ENCODE data around the gene MSI2. TPM values are rescaled to one million over a fixed set of nuclear protein-coding genes. Genes with fewer than 3 reads are reported as not detected.

Gene MSI2
- total RNA-seq, 1 donor: 23.2 TPM

GRCh38 chr17:57363998-57364643, 107.8 kb downstream of the MSI2 start:
- Histone ChIP-seq H3K4me3 (ENCODE audit: insufficient read depth, low read length) (no peak overlapping the region), H3K27me3 (ENCODE audit: insufficient read depth, low read length) (no peaks in the 10 kb centered on the region), H3K4me1 (ENCODE audit: insufficient read depth, low read length) (no peaks in the 10 kb centered on the region), H2AFZ (ENCODE audit: low read length) (no peak overlapping the region), H3K4me2 (ENCODE audit: insufficient read depth, low read length) (no peak overlapping the region), H4K20me1 (ENCODE audit: insufficient read depth, low read length) (peaks cover 6% of the 10 kb centered on the region), H3K9me3 (ENCODE audit: low read depth, low read length) (no peaks in the 10 kb centered on the region), H3K79me2 (ENCODE audit: insufficient read depth, low read length) (no peaks in the 10 kb centered on the region), H3K36me3 (ENCODE audit: insufficient read depth, low read length) (no peaks in the 10 kb centered on the region), H3K27ac (ENCODE audit: low read depth, low read length) (no peak overlapping the region)
- no peak for TF ChIP-seq CTCF (IDR thresholded peaks at IDR 0.05; ENCODE audit: extremely low read depth, low read depth, low read length)
- no peak for DNase-seq (ENCODE audit: insufficient read length, low spot score, missing footprints)

GRCh38 chr17:57365420-57365819, 109.1 kb downstream of the MSI2 start:
- Histone ChIP-seq H3K27me3 (ENCODE audit: insufficient read depth, low read length) (no peaks in the 10 kb centered on the region), H3K4me2 (ENCODE audit: insufficient read depth, low read length) (no peak overlapping the region), H3K27ac (ENCODE audit: low read depth, low read length) (no peak overlapping the region), H3K79me2 (ENCODE audit: insufficient read depth, low read length) (no peaks in the 10 kb centered on the region), H3K36me3 (ENCODE audit: insufficient read depth, low read length) (no peaks in the 10 kb centered on the region), H2AFZ (ENCODE audit: low read length) (no peak overlapping the region), H3K9me3 (ENCODE audit: low read depth, low read length) (no peaks in the 10 kb centered on the region), H4K20me1 (ENCODE audit: insufficient read depth, low read length) (no peaks in the 10 kb centered on the region), H3K4me3 (ENCODE audit: insufficient read depth, low read length) (no peak overlapping the region), H3K4me1 (ENCODE audit: insufficient read depth, low read length) (peaks cover 7% of the 10 kb centered on the region)
- DNase-seq (ENCODE audit: insufficient read length, low spot score, missing footprints): no peak
- TF ChIP-seq CTCF (IDR thresholded peaks at IDR 0.05; ENCODE audit: extremely low read depth, low read depth, low read length): no peak

- H3K9me3 ChIP-seq (ENCODE audit: low read depth, low read length): no peaks in the 10 kb centered on the region
- H3K36me3 ChIP-seq (ENCODE audit: insufficient read depth, low read length): no peaks in the 10 kb centered on the region
- no peaks in the 10 kb centered on the region for H3K79me2 ChIP-seq (ENCODE audit: insufficient read depth, low read length)
- DNase-seq (ENCODE audit: insufficient read length, low spot score, missing footprints): no peak
- no peak overlapping the region for H3K27ac ChIP-seq (ENCODE audit: low read depth, low read length)
- no peak overlapping the region for H3K4me3 ChIP-seq (ENCODE audit: insufficient read depth, low read length)
- no peak overlapping the region for H3K4me2 ChIP-seq (ENCODE audit: insufficient read depth, low read length)
- no peaks in the 10 kb centered on the region for H4K20me1 ChIP-seq (ENCODE audit: insufficient read depth, low read length)
- H3K4me1 ChIP-seq (ENCODE audit: insufficient read depth, low read length): peaks cover 7% of the 10 kb centered on the region
- no peak for TF ChIP-seq CTCF (IDR thresholded peaks at IDR 0.05; ENCODE audit: extremely low read depth, low read depth, low read length)
- H2AFZ ChIP-seq (ENCODE audit: low read length): no peak overlapping the region
- H3K27me3 ChIP-seq (ENCODE audit: insufficient read depth, low read length): no peaks in the 10 kb centered on the region
These were observed 109.8 kb downstream of the MSI2 start for GRCh38 chr17:57366177-57366557.

- DNase-seq (ENCODE audit: insufficient read length, low spot score, missing footprints): no peak
- no peak overlapping the region for H3K4me2 ChIP-seq (ENCODE audit: insufficient read depth, low read length)
- no peaks in the 10 kb centered on the region for H3K9me3 ChIP-seq (ENCODE audit: low read depth, low read length)
- no peaks in the 10 kb centered on the region for H3K36me3 ChIP-seq (ENCODE audit: insufficient read depth, low read length)
- H4K20me1 ChIP-seq (ENCODE audit: insufficient read depth, low read length): no peaks in the 10 kb centered on the region
- peaks cover 7% of the 10 kb centered on the region for H3K4me1 ChIP-seq (ENCODE audit: insufficient read depth, low read length)
- no peak overlapping the region for H3K4me3 ChIP-seq (ENCODE audit: insufficient read depth, low read length)
- no peaks in the 10 kb centered on the region for H3K27me3 ChIP-seq (ENCODE audit: insufficient read depth, low read length)
- H3K27ac ChIP-seq (ENCODE audit: low read depth, low read length): no peak overlapping the region
- no peaks in the 10 kb centered on the region for H3K79me2 ChIP-seq (ENCODE audit: insufficient read depth, low read length)
- H2AFZ ChIP-seq (ENCODE audit: low read length): no peak overlapping the region
- no peak for TF ChIP-seq CTCF (IDR thresholded peaks at IDR 0.05; ENCODE audit: extremely low read depth, low read depth, low read length)
These were observed 110.4 kb downstream of the MSI2 start for GRCh38 chr17:57366558-57367351.
